Measurements from ENCODE around the gene NDST3. TPM values are rescaled to one million over a fixed set of nuclear protein-coding genes. Genes with fewer than 3 reads are reported as not detected.

The NDST3 gene
- total and polyA plus RNA-seq, 4 experiments from 2014 or later: not detected

GRCh38 chr4:118154649-118155048, 120.4 kb downstream of the NDST3 start:
- Mint-ChIP-seq H3K4me3 (no peak overlapping the region), H3K27me3 (no peaks in the 10 kb centered on the region), H3K9me3 (peaks cover 0 to 15% (median 9%) of the 10 kb centered on the region in 8 donors), H3K36me3 (peaks cover 0 to 1% of the 10 kb centered on the region in 2 donors), H3K4me1 (no peaks in the 10 kb centered on the region), H3K27ac (no peak overlapping the region)
- intact Hi-C loops (cut with micrococcal nuclease): no loop called here
- Histone ChIP-seq H3K36me3 (ENCODE audit: insufficient read depth, low read length) (no peaks in the 10 kb centered on the region), H3K9me3 (ENCODE audit: control insufficient read depth in 1 of 2, low read length in 2 of 2) (no peaks in the 10 kb centered on the region), H3K4me1 (ENCODE audit: insufficient read depth, low read length) (no peaks in the 10 kb centered on the region), H3K27ac (ENCODE audit: low read depth, low read length) (no peak overlapping the region), H3K4me3 (ENCODE audit: low read length in 2 of 2) (no peak overlapping the region), H3K27me3 (ENCODE audit: insufficient read depth, low read length) (no peaks in the 10 kb centered on the region)
- ChIA-PET CTCF (ENCODE audit: partially characterized antibody) (no interaction called here), POLR2A (ENCODE audit: partially characterized antibody) (no interaction called here)
- DNase-seq: no peak

- Mint-ChIP-seq H3K27ac (no peak overlapping the region), H3K4me3 (no peak overlapping the region), H3K36me3 (peaks cover 0 to 1% of the 10 kb centered on the region in 2 donors), H3K4me1 (no peaks in the 10 kb centered on the region), H3K27me3 (no peaks in the 10 kb centered on the region), H3K9me3 (peaks cover 0 to 23% (median 15%) of the 10 kb centered on the region in 8 donors)
- POLR2A ChIA-PET (ENCODE audit: partially characterized antibody): no interaction called here
- CTCF ChIA-PET (ENCODE audit: partially characterized antibody): no interaction called here
- no peaks in the 10 kb centered on the region for H3K4me1 ChIP-seq (ENCODE audit: insufficient read depth, low read length)
- intact Hi-C loops (cut with micrococcal nuclease): no loop called here
- no peaks in the 10 kb centered on the region for H3K9me3 ChIP-seq (ENCODE audit: control insufficient read depth in 1 of 2, low read length in 2 of 2)
- H3K4me3 ChIP-seq (ENCODE audit: low read length in 2 of 2): no peak overlapping the region
- no peak for DNase-seq
- H3K27ac ChIP-seq (ENCODE audit: low read depth, low read length): no peak overlapping the region
- no peaks in the 10 kb centered on the region for H3K27me3 ChIP-seq (ENCODE audit: insufficient read depth, low read length)
- no peaks in the 10 kb centered on the region for H3K36me3 ChIP-seq (ENCODE audit: insufficient read depth, low read length)
These were observed 121.2 kb downstream of the NDST3 start for GRCh38 chr4:118155516-118155915.

- no peak overlapping the region for H3K27ac ChIP-seq (ENCODE audit: low read depth, low read length)
- Mint-ChIP-seq H3K27me3 (no peaks in the 10 kb centered on the region), H3K27ac (no peak overlapping the region), H3K36me3 (peaks cover 0 to 1% of the 10 kb centered on the region in 2 donors), H3K4me3 (no peak overlapping the region), H3K9me3 (peaks cover 0 to 22% (median 15%) of the 10 kb centered on the region in 8 donors), H3K4me1 (no peaks in the 10 kb centered on the region)
- ChIA-PET CTCF (ENCODE audit: partially characterized antibody) (no interaction called here), POLR2A (ENCODE audit: partially characterized antibody) (no interaction called here)
- H3K36me3 ChIP-seq (ENCODE audit: insufficient read depth, low read length): no peaks in the 10 kb centered on the region
- no peak overlapping the region for H3K4me3 ChIP-seq (ENCODE audit: low read length in 2 of 2)
- H3K27me3 ChIP-seq (ENCODE audit: insufficient read depth, low read length): no peaks in the 10 kb centered on the region
- no peaks in the 10 kb centered on the region for H3K9me3 ChIP-seq (ENCODE audit: control insufficient read depth in 1 of 2, low read length in 2 of 2)
- intact Hi-C loops (cut with micrococcal nuclease): no loop called here
- DNase-seq: no peak
- no peaks in the 10 kb centered on the region for H3K4me1 ChIP-seq (ENCODE audit: insufficient read depth, low read length)
These were observed 124.6 kb downstream of the NDST3 start for GRCh38 chr4:118158763-118159375.

- no peaks in the 10 kb centered on the region for H3K4me1 ChIP-seq (ENCODE audit: insufficient read depth, low read length)
- H3K27me3 ChIP-seq (ENCODE audit: insufficient read depth, low read length): no peaks in the 10 kb centered on the region
- ChIA-PET POLR2A (ENCODE audit: partially characterized antibody) (no interaction called here), CTCF (ENCODE audit: partially characterized antibody) (no interaction called here)
- H3K4me3 Mint-ChIP-seq: no peak overlapping the region
- H3K4me1 Mint-ChIP-seq: no peaks in the 10 kb centered on the region
- intact Hi-C loops (cut with micrococcal nuclease): no loop called here
- H3K4me3 ChIP-seq (ENCODE audit: low read length in 2 of 2): no peak overlapping the region
- H3K9me3 ChIP-seq (ENCODE audit: control insufficient read depth in 1 of 2, low read length in 2 of 2): no peaks in the 10 kb centered on the region
- H3K27me3 Mint-ChIP-seq: no peaks in the 10 kb centered on the region
- H3K36me3 Mint-ChIP-seq: no peaks in the 10 kb centered on the region
- no peak overlapping the region for H3K27ac Mint-ChIP-seq
- peaks cover 0 to 11% (median 4%) of the 10 kb centered on the region in 8 donors for H3K9me3 Mint-ChIP-seq
- no peak overlapping the region for H3K27ac ChIP-seq (ENCODE audit: low read depth, low read length)
- DNase-seq: no peak
- H3K36me3 ChIP-seq (ENCODE audit: insufficient read depth, low read length): no peaks in the 10 kb centered on the region
These were observed 133.0 kb downstream of the NDST3 start for GRCh38 chr4:118167306-118167705.

- Histone ChIP-seq H3K9me3 (ENCODE audit: control insufficient read depth in 1 of 2, low read length in 2 of 2) (no peaks in the 10 kb centered on the region), H3K27me3 (ENCODE audit: insufficient read depth, low read length) (no peaks in the 10 kb centered on the region), H3K4me1 (ENCODE audit: insufficient read depth, low read length) (no peaks in the 10 kb centered on the region), H3K36me3 (ENCODE audit: insufficient read depth, low read length) (no peaks in the 10 kb centered on the region), H3K27ac (ENCODE audit: low read depth, low read length) (no peak overlapping the region), H3K4me3 (ENCODE audit: low read length in 2 of 2) (no peak overlapping the region)
- DNase-seq: no peak
- Mint-ChIP-seq H3K27me3 (peaks cover 0 to 5% of the 10 kb centered on the region in 2 donors), H3K27ac (no peak overlapping the region), H3K4me3 (no peak overlapping the region), H3K36me3 (no peaks in the 10 kb centered on the region), H3K9me3 (peaks cover 0 to 7% (median under 1%) of the 10 kb centered on the region in 8 donors), H3K4me1 (no peaks in the 10 kb centered on the region)
- ChIA-PET CTCF (ENCODE audit: partially characterized antibody) (no interaction called here), POLR2A (ENCODE audit: partially characterized antibody) (no interaction called here)
- intact Hi-C loops (cut with micrococcal nuclease): no loop called here
These were observed 137.1 kb downstream of the NDST3 start for GRCh38 chr4:118171381-118171780.

GRCh38 chr4:118173126-118173525, 138.8 kb downstream of the NDST3 start:
- H3K36me3 Mint-ChIP-seq: no peaks in the 10 kb centered on the region
- Histone ChIP-seq H3K4me1 (ENCODE audit: insufficient read depth, low read length) (no peaks in the 10 kb centered on the region), H3K27me3 (ENCODE audit: insufficient read depth, low read length) (no peaks in the 10 kb centered on the region), H3K9me3 (ENCODE audit: control insufficient read depth in 1 of 2, low read length in 2 of 2) (no peaks in the 10 kb centered on the region), H3K36me3 (ENCODE audit: insufficient read depth, low read length) (no peaks in the 10 kb centered on the region), H3K4me3 (ENCODE audit: low read length in 2 of 2) (no peak overlapping the region), H3K27ac (ENCODE audit: low read depth, low read length) (no peak overlapping the region)
- no peak overlapping the region for H3K27ac Mint-ChIP-seq
- intact Hi-C loops (cut with micrococcal nuclease): no loop called here
- no peak for DNase-seq
- ChIA-PET POLR2A (ENCODE audit: partially characterized antibody) (no interaction called here), CTCF (ENCODE audit: partially characterized antibody) (no interaction called here)
- no peaks in the 10 kb centered on the region for H3K4me1 Mint-ChIP-seq
- peaks cover 0 to 5% of the 10 kb centered on the region in 2 donors for H3K27me3 Mint-ChIP-seq
- H3K4me3 Mint-ChIP-seq: no peak overlapping the region
- no peaks in the 10 kb centered on the region for H3K9me3 Mint-ChIP-seq

- intact Hi-C loops (cut with micrococcal nuclease): no loop called here
- no peaks in the 10 kb centered on the region for H3K36me3 Mint-ChIP-seq
- CTCF ChIA-PET (ENCODE audit: partially characterized antibody): no interaction called here
These were observed 139.9 kb downstream of the NDST3 start for GRCh38 chr4:118173956-118174725.

More at GRCh38 chr4:118173956-118174725, 139.9 kb downstream of the NDST3 start:
- no peak overlapping the region for H3K4me3 Mint-ChIP-seq
- H3K4me1 Mint-ChIP-seq: no peaks in the 10 kb centered on the region
- H3K27ac ChIP-seq (ENCODE audit: low read depth, low read length): no peak overlapping the region
- no peak for DNase-seq
- peaks cover 0 to 7% of the 10 kb centered on the region in 2 donors for H3K27me3 Mint-ChIP-seq
- H3K9me3 ChIP-seq (ENCODE audit: control insufficient read depth in 1 of 2, low read length in 2 of 2): no peaks in the 10 kb centered on the region
- H3K4me1 ChIP-seq (ENCODE audit: insufficient read depth, low read length): no peaks in the 10 kb centered on the region
- POLR2A ChIA-PET (ENCODE audit: partially characterized antibody): no interaction called here
- H3K4me3 ChIP-seq (ENCODE audit: low read length in 2 of 2): no peak overlapping the region
- no peaks in the 10 kb centered on the region for H3K36me3 ChIP-seq (ENCODE audit: insufficient read depth, low read length)
- H3K9me3 Mint-ChIP-seq: no peaks in the 10 kb centered on the region
- no peak overlapping the region for H3K27ac Mint-ChIP-seq
- no peaks in the 10 kb centered on the region for H3K27me3 ChIP-seq (ENCODE audit: insufficient read depth, low read length)

Measured in CD4-positive, alpha-beta memory T cell (primary cell).